DND-41 (cell line): Measurements from ENCODE around the gene MTERF4.

ENCODE experiments used
- ATAC-seq: fragments of 200-7000 bp; cut with Tn5 transposase; 3 replicates; pipeline ENCODE4 v1.9.1; 2021; ENCODE audit warnings: low read depth; ENCODE audit not compliant: insufficient read depth
- DNase-seq: peaks from one replicate; pipeline ENCODE4 v3.0.0-alpha.2; 2020
- H2AFZ ChIP-seq: 2 replicates; pipeline ENCODE4 v1.6.0; 2012; ENCODE audit warnings: low read depth, low read length
- H3K27ac ChIP-seq: 2 replicates; pipeline ENCODE4 v1.5.1; 2012; ENCODE audit warnings: low read length, inconsistent platforms
- H3K27me3 ChIP-seq: fragments of 200-600 bp; sonication (generic); 2 replicates; pipeline ENCODE4 v1.6.0; 2012; ENCODE audit warnings: low read length, mild to moderate bottlenecking, inconsistent platforms; ENCODE audit not compliant: insufficient read depth, poor library complexity
- H3K36me3 ChIP-seq: 2 replicates; pipeline ENCODE4 v1.5.1; 2012; ENCODE audit warnings: low read length, inconsistent platforms; ENCODE audit not compliant: insufficient read depth
- H3K4me1 ChIP-seq: 2 replicates; pipeline ENCODE4 v1.5.1; 2012; ENCODE audit warnings: mild to moderate bottlenecking, low read length; ENCODE audit not compliant: insufficient read depth
- H3K4me2 ChIP-seq: 2 replicates; pipeline ENCODE4 v1.6.0; 2012; ENCODE audit warnings: mild to moderate bottlenecking, moderate library complexity, low read length, inconsistent platforms; ENCODE audit not compliant: insufficient read depth
- H3K4me3 ChIP-seq, 2 experiments: fragments of 200-600 bp in 1 of 2; shearing (Covaris generic) in 1 of 2; 2 replicates each; pipeline ENCODE4 v1.5.1; 2012 to 2016; ENCODE audit warnings: inconsistent platforms in 2 of 2, low read length in 2 of 2, mild to moderate bottlenecking in 2 of 2, low read depth in 1 of 2, moderate library complexity in 1 of 2
- H3K79me2 ChIP-seq: 2 replicates; pipeline ENCODE4 v1.6.0; 2012; ENCODE audit warnings: low read length, inconsistent platforms; ENCODE audit not compliant: insufficient read depth
- H3K9ac ChIP-seq: 2 replicates; pipeline ENCODE4 v1.6.0; 2012; ENCODE audit warnings: low read depth, mild to moderate bottlenecking, inconsistent platforms, low read length, moderate library complexity
- H3K9me3 ChIP-seq: 2 replicates; pipeline ENCODE4 v1.5.1; 2012; ENCODE audit warnings: low read length, moderate library complexity, mild to moderate bottlenecking, inconsistent platforms; ENCODE audit not compliant: insufficient read depth, severe bottlenecking
- H4K20me1 ChIP-seq: 2 replicates; pipeline ENCODE4 v1.6.0; 2012; ENCODE audit warnings: low read length; ENCODE audit not compliant: insufficient read depth
- CTCF ChIP-seq: IDR thresholded peaks from 2 replicates; pipeline ENCODE4 v1.5.1; 2012; ENCODE audit warnings: borderline replicate concordance, low read length, moderate library complexity, mild to moderate bottlenecking; ENCODE audit not compliant: poor library complexity, severe bottlenecking; ENCODE audit errors: extremely low read depth
- EZH2 ChIP-seq: IDR thresholded peaks from 3 replicates; pipeline ENCODE4 v1.6.1; 2012; ENCODE audit warnings: borderline replicate concordance, low read depth, mild to moderate bottlenecking, moderate library complexity, low read length, inconsistent platforms; ENCODE audit not compliant: severe bottlenecking

The MTERF4 gene

GRCh38 chr2:241131531-241131930 is 29.4 kb upstream of the MTERF4 start:
- H4K20me1 ChIP-seq = 0 out of 2 replicates have a peak, but pooled peaks cover 4% of the 10 kb centered on the region
- no peaks in the 10 kb centered on the region for H3K4me1 ChIP-seq
- peaks cover 62% of the 10 kb centered on the region for H3K36me3 ChIP-seq
- no peaks in the 10 kb centered on the region for H3K27me3 ChIP-seq
- no peak overlapping the region for H3K9ac ChIP-seq
- TF ChIP-seq CTCF (no peak), EZH2 (no peak)
- no peak overlapping the region for H3K4me3 ChIP-seq
- ATAC-seq (no peak), DNase-seq (no peak)
- H3K79me2 ChIP-seq = no peaks in the 10 kb centered on the region
- H3K9me3 ChIP-seq = no peaks in the 10 kb centered on the region
- no peak overlapping the region for H3K27ac ChIP-seq
- H2AFZ ChIP-seq = no peak overlapping the region
- no peak overlapping the region for H3K4me2 ChIP-seq

- H3K27ac ChIP-seq = no peak overlapping the region
- ATAC-seq (no peak), DNase-seq (no peak)
- no peaks in the 10 kb centered on the region for H3K27me3 ChIP-seq
- H4K20me1 ChIP-seq = 0 out of 2 replicates have a peak, but pooled peaks cover 7% of the 10 kb centered on the region
- H3K4me3 ChIP-seq = no peak overlapping the region
- H3K4me1 ChIP-seq = no peaks in the 10 kb centered on the region
- H3K79me2 ChIP-seq = no peaks in the 10 kb centered on the region
- TF ChIP-seq EZH2 (no peak), CTCF (no peak)
- H3K36me3 ChIP-seq = peaks cover 61% of the 10 kb centered on the region
- no peak overlapping the region for H3K4me2 ChIP-seq
- H2AFZ ChIP-seq = no peak overlapping the region
- no peaks in the 10 kb centered on the region for H3K9me3 ChIP-seq
- H3K9ac ChIP-seq = no peak overlapping the region
Measured at GRCh38 chr2:241130316-241130715, 28.2 kb upstream of the MTERF4 start.

- H3K9me3 ChIP-seq = no peaks in the 10 kb centered on the region
- H3K9ac ChIP-seq = no peak overlapping the region
- no peak overlapping the region for H3K4me2 ChIP-seq
- ATAC-seq (no peak), DNase-seq (no peak)
- H3K79me2 ChIP-seq = no peaks in the 10 kb centered on the region
- H3K4me1 ChIP-seq = no peaks in the 10 kb centered on the region
- peaks cover 55% of the 10 kb centered on the region for H3K36me3 ChIP-seq
- no peak overlapping the region for H2AFZ ChIP-seq
- no peaks in the 10 kb centered on the region for H3K27me3 ChIP-seq
- H3K27ac ChIP-seq = no peak overlapping the region
- TF ChIP-seq EZH2 (no peak), CTCF (no peak)
- H3K4me3 ChIP-seq = no peak overlapping the region
- H4K20me1 ChIP-seq = 0 out of 2 replicates have a peak, but pooled peaks cover 7% of the 10 kb centered on the region
Measured at GRCh38 chr2:241129086-241129871, 27.2 kb upstream of the MTERF4 start.
